Testis (tissue), 2 donors: ENCODE measurements around the gene ALPK1.

Experiments
- POLR2A ChIP-seq: fragments of 450-650 bp; IDR thresholded peaks from one replicate; pipeline ENCODE4 v1.6.1; 2017; ENCODE audit warnings: antibody characterized with exemption, mild to moderate bottlenecking, moderate library complexity
- TF ChIP-seq, protein P1 (sequence below), 3 experiments: fragments of 450-650 bp in 2 of 3; fragments of 200-600 bp in 1 of 3; sonication (generic) in 1 of 3; IDR thresholded peaks; one replicate each; pipeline ENCODE4 v1.5.1; 2016 to 2019; ENCODE audit warnings: antibody characterized with exemption in 3 of 3, mild to moderate bottlenecking in 2 of 3, moderate library complexity in 1 of 3

GRCh38 chr4:112425823-112426222 is 128.7 kb downstream of the ALPK1 start:
- TF ChIP-seq, protein P1, sequence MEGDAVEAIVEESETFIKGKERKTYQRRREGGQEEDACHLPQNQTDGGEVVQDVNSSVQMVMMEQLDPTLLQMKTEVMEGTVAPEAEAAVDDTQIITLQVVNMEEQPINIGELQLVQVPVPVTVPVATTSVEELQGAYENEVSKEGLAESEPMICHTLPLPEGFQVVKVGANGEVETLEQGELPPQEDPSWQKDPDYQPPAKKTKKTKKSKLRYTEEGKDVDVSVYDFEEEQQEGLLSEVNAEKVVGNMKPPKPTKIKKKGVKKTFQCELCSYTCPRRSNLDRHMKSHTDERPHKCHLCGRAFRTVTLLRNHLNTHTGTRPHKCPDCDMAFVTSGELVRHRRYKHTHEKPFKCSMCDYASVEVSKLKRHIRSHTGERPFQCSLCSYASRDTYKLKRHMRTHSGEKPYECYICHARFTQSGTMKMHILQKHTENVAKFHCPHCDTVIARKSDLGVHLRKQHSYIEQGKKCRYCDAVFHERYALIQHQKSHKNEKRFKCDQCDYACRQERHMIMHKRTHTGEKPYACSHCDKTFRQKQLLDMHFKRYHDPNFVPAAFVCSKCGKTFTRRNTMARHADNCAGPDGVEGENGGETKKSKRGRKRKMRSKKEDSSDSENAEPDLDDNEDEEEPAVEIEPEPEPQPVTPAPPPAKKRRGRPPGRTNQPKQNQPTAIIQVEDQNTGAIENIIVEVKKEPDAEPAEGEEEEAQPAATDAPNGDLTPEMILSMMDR (IDR thresholded peaks at IDR 0.05): no peak
- TF ChIP-seq POLR2A: no peak
